Transverse colon (tissue), 4 donors: ENCODE results near the gene NCF2. TPM values are rescaled to one million over a fixed set of nuclear protein-coding genes. Genes with fewer than 3 reads are reported as not detected.

ENCODE experiments used
- DNase-seq: peaks from one replicate; pipeline ENCODE4 v3.0.0-alpha.2; 2019
- H3K27ac ChIP-seq, 4 donors: fragments of 200-600 bp; sonication (generic); 2 replicates each; pipeline ENCODE4 v1.5.1; 2016 to 2018; ENCODE audit warnings: inconsistent platforms in 4 of 4
- H3K27me3 ChIP-seq: fragments of 200-600 bp; sonication (generic); 2 replicates; pipeline ENCODE4 v1.5.1; 2017; ENCODE audit warnings: inconsistent platforms
- H3K36me3 ChIP-seq, 4 donors: fragments of 200-600 bp; sonication (generic); 2 replicates each; pipeline ENCODE4 v1.5.1; 2017 to 2019; ENCODE audit warnings: inconsistent platforms in 4 of 4
- H3K4me1 ChIP-seq, 4 donors: fragments of 200-600 bp; sonication (generic); 2 replicates each; pipeline ENCODE4 v1.5.1; 2017 to 2020; ENCODE audit warnings: inconsistent platforms in 4 of 4
- H3K4me3 ChIP-seq, 4 donors: fragments of 200-600 bp; sonication (generic); 1 replicate in 1 of 4; 2 replicates in 3 of 4; pipeline versions ENCODE4 v1.5.1 to v1.6.1; 2017 to 2019; ENCODE audit warnings: inconsistent platforms in 4 of 4
- H3K9me3 ChIP-seq, 2 donors: fragments of 200-600 bp; sonication (generic); 2 replicates each; pipeline ENCODE4 v1.5.1; 2017 to 2019; ENCODE audit warnings: inconsistent platforms in 2 of 2
- EP300 ChIP-seq: sonication (generic); formaldehyde crosslinking; IDR thresholded peaks from one replicate; pipeline ENCODE4 v1.6.1; 2017; ENCODE audit warnings: antibody characterized with exemption, low read depth
- POLR2A ChIP-seq: fragments of 450-650 bp; IDR thresholded peaks from one replicate; pipeline ENCODE4 v1.6.1; 2016; ENCODE audit warnings: antibody characterized with exemption, mild to moderate bottlenecking, moderate library complexity
- POLR2AphosphoS5 ChIP-seq, 3 donors: sonication (generic); formaldehyde crosslinking; IDR thresholded peaks; one replicate each; pipeline ENCODE4 v1.6.1; 2016; ENCODE audit warnings: antibody characterized with exemption in 3 of 3
- WGBS, 2 donors: methylation state at CpG; one replicate each; pipeline ENCODE4 v1.1.5; 2018; ENCODE audit warnings: low coverage in 1 of 2; 5-methylcytosine and 5-hydroxymethylcytosine counted together
- in situ Hi-C, 4 donors: fragments of 200-750 bp; cut with MboI; loops; one replicate each; pipeline versions ENCODE4 v1.15.0 to v1.15.1; 2017; ENCODE audit warnings: low sequenced_read_pairs in 3 of 4, low pct_ligation_motif_present in 1 of 4, low pct_unique_long_range_greater_than_20kb in 1 of 4
- intact Hi-C: fragments of 100-400 bp; cut with DNase I; formaldehyde crosslinking; loops from one replicate; pipeline ENCODE4 v1.15.1; 2023; ENCODE audit warnings: low total_unique reads
- total RNA-seq, 4 donors: library from RNA; depleted of rRNA; stranded (reverse); fragments of >200 nt; gene quantifications; one replicate each; pipeline ENCODE4 v1.1.0, GENCODE V29; 2016
- TF ChIP-seq, protein P1 (sequence below), 5 experiments: fragments of 200-600 bp in 3 of 5; fragments of 450-650 bp in 2 of 5; sonication (generic) in 3 of 5; IDR thresholded peaks; 1 replicate in 2 of 5; 2 replicates in 3 of 5; pipeline ENCODE4 v1.5.1; 2016 to 2017; ENCODE audit warnings: antibody characterized with exemption in 5 of 5, inconsistent platforms in 3 of 5, mild to moderate bottlenecking in 2 of 5, moderate library complexity in 1 of 5

NCF2 gene
- total RNA-seq, 4 donors from 2014 or later: 3.8 to 12.7 (median 5.6) TPM

DNA sequence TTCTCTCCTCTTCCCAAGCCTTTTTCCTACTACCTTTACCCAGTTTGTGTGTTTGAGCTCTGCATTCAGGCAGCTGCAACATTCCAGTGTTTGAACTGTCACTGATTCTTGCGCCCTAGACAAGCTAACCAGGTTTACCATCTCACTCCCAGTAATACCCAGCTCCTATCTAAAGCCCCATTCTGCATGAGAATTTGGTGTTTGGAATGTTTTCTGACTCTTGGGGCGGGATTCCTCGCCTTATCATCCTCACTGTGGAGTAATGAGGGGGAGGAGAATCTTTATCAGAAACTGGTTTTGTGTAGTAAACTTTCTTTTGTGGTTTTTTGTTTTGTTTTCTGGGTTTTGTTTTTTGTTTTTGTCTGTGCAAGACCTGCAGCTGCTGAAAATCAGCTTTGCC lies 36.5 kb downstream of the NCF2 start:
- no peak overlapping the region for H3K27ac ChIP-seq
- H3K27me3 ChIP-seq: no peaks in the 10 kb centered on the region
- no peaks in the 10 kb centered on the region for H3K9me3 ChIP-seq
- WGBS, 2 donors: 90 to 91% methylated on average over 3 of the region's 3 CpGs
- no peak for TF ChIP-seq POLR2AphosphoS5 (IDR thresholded peaks at IDR 0.05)
- TF ChIP-seq EP300: no peak
- TF ChIP-seq, protein P1, sequence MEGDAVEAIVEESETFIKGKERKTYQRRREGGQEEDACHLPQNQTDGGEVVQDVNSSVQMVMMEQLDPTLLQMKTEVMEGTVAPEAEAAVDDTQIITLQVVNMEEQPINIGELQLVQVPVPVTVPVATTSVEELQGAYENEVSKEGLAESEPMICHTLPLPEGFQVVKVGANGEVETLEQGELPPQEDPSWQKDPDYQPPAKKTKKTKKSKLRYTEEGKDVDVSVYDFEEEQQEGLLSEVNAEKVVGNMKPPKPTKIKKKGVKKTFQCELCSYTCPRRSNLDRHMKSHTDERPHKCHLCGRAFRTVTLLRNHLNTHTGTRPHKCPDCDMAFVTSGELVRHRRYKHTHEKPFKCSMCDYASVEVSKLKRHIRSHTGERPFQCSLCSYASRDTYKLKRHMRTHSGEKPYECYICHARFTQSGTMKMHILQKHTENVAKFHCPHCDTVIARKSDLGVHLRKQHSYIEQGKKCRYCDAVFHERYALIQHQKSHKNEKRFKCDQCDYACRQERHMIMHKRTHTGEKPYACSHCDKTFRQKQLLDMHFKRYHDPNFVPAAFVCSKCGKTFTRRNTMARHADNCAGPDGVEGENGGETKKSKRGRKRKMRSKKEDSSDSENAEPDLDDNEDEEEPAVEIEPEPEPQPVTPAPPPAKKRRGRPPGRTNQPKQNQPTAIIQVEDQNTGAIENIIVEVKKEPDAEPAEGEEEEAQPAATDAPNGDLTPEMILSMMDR (IDR thresholded peaks at IDR 0.05): no peak
- TF ChIP-seq POLR2A: no peak
- intact Hi-C loops (no loop called here), in situ Hi-C loops (no loop called here)
- DNase-seq: no peak
- no peak overlapping the region for H3K4me3 ChIP-seq
- peaks cover 0 to 38% (median 15%) of the 10 kb centered on the region in 4 donors for H3K36me3 ChIP-seq
- H3K4me1 ChIP-seq: no peaks in the 10 kb centered on the region

DNA sequence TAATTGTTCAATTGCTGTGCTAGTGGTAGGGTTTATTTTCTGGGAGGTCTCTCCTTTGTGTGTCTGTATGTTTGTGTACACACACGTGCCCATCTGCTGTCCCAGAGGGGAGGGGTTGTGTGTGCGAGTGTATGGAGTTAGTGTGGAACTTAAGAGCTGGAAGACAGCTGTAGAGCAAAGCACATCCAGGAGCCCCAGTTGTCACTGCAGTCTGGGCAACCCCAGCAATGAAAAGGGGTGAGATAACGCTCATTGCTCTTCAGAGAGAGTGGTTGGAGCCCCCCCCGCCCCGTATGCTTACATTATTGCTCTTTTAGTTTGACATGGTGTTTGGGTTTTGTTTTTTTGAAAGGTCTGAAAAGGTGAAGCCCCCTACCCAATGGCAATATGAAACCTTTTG lies 36.9 kb downstream of the NCF2 start:
- H3K27ac ChIP-seq: no peak overlapping the region
- TF ChIP-seq EP300: no peak
- TF ChIP-seq, protein P1 (IDR thresholded peaks at IDR 0.05): no peak
- no peak for TF ChIP-seq POLR2AphosphoS5 (IDR thresholded peaks at IDR 0.05)
- no peak for TF ChIP-seq POLR2A
- 71 to 77% methylated on average over 4 to 5 of the region's 5 CpGs for WGBS, 2 donors
- in situ Hi-C loops (no loop called here), intact Hi-C loops (no loop called here)
- H3K4me3 ChIP-seq: no peak overlapping the region
- no peaks in the 10 kb centered on the region for H3K4me1 ChIP-seq
- H3K9me3 ChIP-seq: no peaks in the 10 kb centered on the region
- no peak for DNase-seq
- H3K36me3 ChIP-seq: peaks cover 0 to 42% (median 17%) of the 10 kb centered on the region in 4 donors
- H3K27me3 ChIP-seq: no peaks in the 10 kb centered on the region

DNA sequence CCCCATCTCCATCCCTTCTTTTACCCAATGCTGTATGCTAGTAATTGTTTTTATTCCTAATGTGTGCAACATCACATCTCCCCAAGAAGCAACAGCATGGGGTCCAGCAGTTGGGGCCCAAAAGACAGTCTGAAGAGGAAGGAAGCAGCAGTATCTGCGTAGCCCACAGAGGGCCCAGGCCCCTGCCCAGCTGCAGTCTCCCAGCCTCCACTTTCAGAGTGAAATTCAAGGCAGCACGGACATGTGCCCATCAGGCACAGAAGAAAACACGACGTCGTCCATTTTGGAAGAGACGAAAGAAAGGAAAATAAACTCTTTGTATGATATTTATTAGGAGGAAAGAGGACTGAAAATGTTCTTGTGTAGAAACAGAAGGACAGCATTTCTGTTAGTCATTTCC lies 37.4 kb downstream of the NCF2 start:
- in situ Hi-C loops: no loop called here
- 88 to 93% methylated on average over 6 of the region's 6 CpGs for WGBS, 2 donors

DNA sequence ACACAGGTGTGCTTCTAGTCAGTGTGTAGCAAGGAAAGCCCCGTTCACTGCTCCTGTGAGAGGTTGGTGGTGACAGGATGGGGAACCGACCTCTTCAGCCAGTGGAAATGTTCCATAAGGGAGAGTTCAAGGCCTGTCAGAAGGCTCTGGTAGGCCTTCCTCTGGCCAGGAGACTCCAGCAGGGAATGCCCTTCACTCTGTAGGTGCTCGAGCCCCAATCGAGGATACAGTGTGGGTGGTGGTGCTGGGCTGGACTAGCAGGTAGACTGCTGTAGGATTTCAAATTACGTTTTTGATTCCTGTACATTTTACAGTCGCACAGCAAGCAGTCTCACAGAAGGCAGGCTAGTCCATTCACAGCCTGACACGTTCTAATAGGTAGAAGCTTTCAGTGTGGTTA lies 37.8 kb downstream of the NCF2 start:
- H3K36me3 ChIP-seq: peaks cover 0 to 48% (median 21%) of the 10 kb centered on the region in 4 donors
- WGBS, 2 donors: 92% methylated on average over 3 to 7 of the region's 7 CpGs
- in situ Hi-C loops: no loop called here

More for the DNA sequence above, 37.4 kb downstream of the NCF2 start:
- H3K27me3 ChIP-seq: no peaks in the 10 kb centered on the region
- no peaks in the 10 kb centered on the region for H3K9me3 ChIP-seq
- intact Hi-C loops: no loop called here
- peaks cover 0 to 46% (median 19%) of the 10 kb centered on the region in 4 donors for H3K36me3 ChIP-seq
- no peak overlapping the region for H3K27ac ChIP-seq
- no peak overlapping the region for H3K4me3 ChIP-seq
- no peak for TF ChIP-seq POLR2AphosphoS5 (IDR thresholded peaks at IDR 0.05)
- TF ChIP-seq EP300: no peak
- TF ChIP-seq POLR2A: no peak
- TF ChIP-seq, protein P1 (IDR thresholded peaks at IDR 0.05): no peak
- H3K4me1 ChIP-seq: no peaks in the 10 kb centered on the region
- DNase-seq: no peak

More for the DNA sequence above, 37.8 kb downstream of the NCF2 start:
- Histone ChIP-seq H3K9me3 (no peaks in the 10 kb centered on the region), H3K27ac (no peak overlapping the region), H3K4me1 (no peaks in the 10 kb centered on the region), H3K4me3 (no peak overlapping the region), H3K27me3 (no peaks in the 10 kb centered on the region)
- intact Hi-C loops: no loop called here
- no peak for DNase-seq
- TF ChIP-seq EP300: no peak
- no peak for TF ChIP-seq POLR2A
- TF ChIP-seq POLR2AphosphoS5 (IDR thresholded peaks at IDR 0.05): no peak
- TF ChIP-seq, protein P1 (IDR thresholded peaks at IDR 0.05): no peak
